Posterior cingulate gyrus (tissue), 11 donors: ENCODE data around the gene PCCA.
"Not testable (repeated sequence)": the region's sequence is repeated elsewhere in the genome, so short reads cannot be mapped to it uniquely, and the experiment has no call there.

Source experiments
- DNase-seq, 10 donors: peaks; one replicate each; pipeline versions ENCODE4 v3.0.0 to v3.0.0-alpha.2; 2020 to 2021; ENCODE audit warnings: mixed read lengths in 3 of 10
- intact Hi-C: fragments of 100-400 bp; cut with DNase I; formaldehyde crosslinking; loops from one replicate; pipeline ENCODE4 v1.15.1; 2023

Gene PCCA

DNA sequence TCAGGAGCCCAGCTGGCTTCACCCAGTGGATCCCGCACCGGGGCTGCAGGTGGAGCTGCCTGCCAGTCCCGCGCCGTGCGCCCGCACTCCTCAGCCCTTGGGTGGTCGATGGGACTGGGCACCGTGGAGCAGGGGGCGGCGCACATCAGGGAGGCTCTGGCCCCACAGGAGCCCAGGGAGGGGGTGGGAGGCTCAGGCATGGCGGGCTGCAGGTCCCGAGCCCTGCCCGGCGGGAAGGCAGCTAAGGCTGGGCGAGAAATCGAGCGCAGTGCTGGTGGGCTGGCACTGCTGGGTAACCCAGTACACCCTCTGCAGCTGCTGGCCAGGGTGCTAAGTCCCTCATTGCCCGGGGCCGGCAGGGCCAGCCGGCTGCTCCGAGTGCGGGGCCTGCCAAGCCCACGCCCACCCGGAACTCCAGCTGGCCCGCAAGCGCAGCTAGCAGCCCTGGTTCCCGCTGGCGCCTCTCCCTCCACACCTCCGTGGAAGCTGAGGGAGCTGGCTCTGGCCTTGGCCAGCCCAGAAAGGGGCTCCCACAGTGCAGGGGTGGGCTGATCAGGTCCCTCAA lies 135.2 kb downstream of the PCCA start:
- DNase-seq, result peak in 1 of 10 donors; percentile 72
- intact Hi-C loops, result loop anchor here (10.0 kb wide), 1 partner anchor 69 kb away; no protein-coding TSS in a partner anchor

DNA sequence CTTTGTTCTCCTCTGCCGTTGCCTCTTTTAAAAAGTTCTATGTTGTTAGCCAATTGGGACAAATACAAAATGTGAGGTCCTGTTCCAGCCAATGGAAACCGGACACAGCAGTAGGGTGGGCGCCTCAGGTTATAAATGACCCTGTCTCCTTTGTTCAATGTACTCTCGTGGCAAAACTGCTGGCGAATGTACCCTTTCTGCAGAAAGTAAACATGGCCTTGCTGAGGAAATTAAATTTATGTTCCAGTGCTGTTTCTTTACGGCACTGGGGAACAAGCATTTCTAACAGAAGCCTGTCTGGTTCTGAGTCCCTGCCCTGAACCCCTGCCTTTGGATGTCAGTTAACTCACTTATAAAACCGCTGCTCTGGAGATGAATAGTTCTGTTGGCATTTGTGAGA lies 140.7 kb downstream of the PCCA start:
- intact Hi-C loops, result loop anchor here (10.0 kb wide), 2 partner anchors 75 to 285 kb away; no protein-coding TSS in a partner anchor
- DNase-seq, result no peak

DNA sequence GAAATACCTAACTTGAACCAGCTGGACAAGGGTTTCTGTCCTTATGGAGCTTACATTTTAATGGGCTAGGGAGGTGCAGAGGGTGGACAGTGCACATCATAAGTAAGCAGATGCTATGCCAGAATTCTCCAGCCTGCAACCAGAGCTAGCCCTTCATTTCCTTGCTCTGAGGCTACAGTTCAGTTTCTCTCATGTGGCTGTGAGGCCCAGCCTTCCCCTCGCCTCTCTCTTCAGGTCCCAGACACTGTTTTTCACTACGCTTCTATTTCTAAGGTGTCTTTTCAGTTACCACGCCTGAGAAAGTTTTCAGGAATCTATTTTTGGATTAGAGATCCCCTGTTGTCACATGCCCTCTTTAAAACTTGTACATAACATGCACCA lies 141.9 kb downstream of the PCCA start:
- intact Hi-C loops, result loop anchor here (10.0 kb wide), 1 partner anchor 284 kb away; no protein-coding TSS in a partner anchor
- no peak for DNase-seq

DNA sequence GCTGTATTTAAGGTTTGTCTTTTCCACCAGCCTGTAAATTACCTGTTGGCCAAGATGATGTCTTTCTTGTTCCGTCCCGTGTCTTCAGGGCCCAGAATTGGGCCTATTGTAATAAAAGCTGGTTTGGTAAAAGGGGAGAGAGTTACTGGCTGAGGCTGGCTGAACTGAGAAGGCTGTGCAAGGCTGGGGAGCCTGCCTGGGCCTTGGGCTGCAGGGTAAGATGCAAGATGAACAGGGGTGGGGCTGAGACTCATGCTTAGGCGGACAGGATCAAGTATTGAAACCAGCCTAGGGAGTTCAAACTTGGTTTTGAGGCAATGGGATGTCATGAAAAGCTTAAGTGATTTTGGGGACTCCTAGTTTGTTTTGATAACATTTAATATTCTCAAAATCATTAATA lies 142.3 kb downstream of the PCCA start:
- intact Hi-C loops, result loop anchor here (10.0 kb wide), 1 partner anchor 284 kb away; no protein-coding TSS in a partner anchor
- DNase-seq, result no peak

DNA sequence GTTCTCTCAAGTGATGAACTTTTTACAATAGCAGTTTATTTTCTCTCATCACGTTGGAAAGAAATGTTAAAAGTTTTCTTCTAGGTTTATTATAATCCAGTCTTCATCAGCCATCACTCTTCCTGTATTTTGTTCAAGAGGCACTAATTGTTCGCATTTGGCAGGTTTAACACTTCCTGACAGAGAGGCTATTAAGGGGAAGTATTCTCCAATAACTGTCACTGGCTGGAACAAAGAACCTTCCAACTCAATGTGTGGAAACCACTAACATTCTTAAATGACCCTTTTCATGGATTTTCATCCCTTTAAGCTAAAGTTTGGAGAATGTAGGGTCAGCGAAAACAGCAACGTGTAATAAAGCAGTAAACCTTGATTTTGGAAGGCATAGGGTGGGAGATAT lies 145.1 kb downstream of the PCCA start:
- no peak for DNase-seq
- intact Hi-C loops, result loop anchor here (1.0 to 10.0 kb wide), 3 partner anchors 281 to 578 kb away; no protein-coding TSS in a partner anchor

DNA sequence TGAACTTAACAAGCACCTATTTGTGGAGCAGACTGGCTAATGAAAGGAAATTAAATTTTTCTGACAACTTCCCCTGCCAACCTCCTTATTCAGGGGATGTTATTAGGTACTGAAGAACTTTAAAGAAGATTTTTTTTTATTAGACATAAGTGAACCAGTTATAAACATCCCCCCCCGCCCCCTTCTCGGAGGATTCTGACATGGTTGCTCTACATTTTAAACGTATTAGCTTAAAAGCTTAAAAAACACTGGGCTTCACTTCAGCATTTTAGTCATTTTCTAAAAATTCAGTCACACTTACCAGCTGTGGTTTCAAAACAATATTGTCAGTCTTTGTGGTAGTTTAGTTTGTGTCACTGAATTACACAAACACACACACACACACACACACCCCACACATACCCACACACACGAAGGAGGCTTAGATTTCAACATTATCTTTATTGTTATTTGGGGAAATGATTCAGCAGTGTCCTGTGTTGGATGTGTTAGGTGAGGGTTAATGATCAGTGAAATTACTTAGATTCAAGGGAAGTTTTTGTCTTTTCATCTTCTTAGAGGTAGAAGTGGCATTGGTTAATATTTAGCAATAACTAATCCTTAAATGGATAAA lies 145.7 kb downstream of the PCCA start:
- no peak for DNase-seq
- intact Hi-C loops, result loop anchor here (1.0 to 10.0 kb wide), 3 partner anchors 280 to 578 kb away; no protein-coding TSS in a partner anchor

GRCh38 chr13:100235311-100235901 lies 146.5 kb downstream of the PCCA start:
- intact Hi-C loops, result loop anchor here (2.0 to 10.0 kb wide), 2 partner anchors 279 to 319 kb away; no protein-coding TSS in a partner anchor

DNA sequence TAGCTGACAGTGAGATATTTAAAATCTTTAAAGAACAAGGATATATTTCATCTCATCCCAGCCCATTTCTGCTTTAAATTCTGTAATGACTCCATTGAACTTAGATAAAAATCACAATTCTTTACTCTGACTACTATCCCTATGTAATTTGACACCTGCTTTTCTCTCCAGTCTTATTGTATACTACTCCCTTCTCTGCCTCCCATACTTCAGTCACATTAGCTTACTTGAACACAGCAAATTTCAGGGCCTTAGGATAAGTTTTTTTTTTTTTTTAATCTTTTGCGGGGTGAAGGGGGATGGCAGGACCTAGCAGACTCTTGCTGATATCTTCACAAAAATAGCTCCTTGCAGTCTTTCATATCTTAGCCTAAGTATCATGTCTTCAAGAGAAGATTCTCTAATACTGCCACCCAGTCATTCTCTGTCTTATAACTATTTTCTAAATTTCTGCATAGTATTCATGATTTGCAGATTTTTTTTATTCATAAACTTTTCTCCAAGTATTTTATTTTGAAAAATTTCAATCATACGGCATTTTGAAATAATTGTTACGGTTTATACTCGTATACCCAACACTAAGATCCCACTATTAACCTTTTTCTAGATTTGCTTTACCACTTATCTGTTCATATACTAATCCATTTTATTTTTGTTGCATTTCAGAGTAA lies 151.4 kb downstream of the PCCA start:
- intact Hi-C loops, result no loop called here
- DNase-seq, result no peak

More at GRCh38 chr13:100235311-100235901, 146.5 kb downstream of the PCCA start:
- no peak for DNase-seq

- DNase-seq, result no peak
- intact Hi-C loops, result no loop called here
These were observed 155.5 kb downstream of the PCCA start for GRCh38 chr13:100244431-100244830.

DNA sequence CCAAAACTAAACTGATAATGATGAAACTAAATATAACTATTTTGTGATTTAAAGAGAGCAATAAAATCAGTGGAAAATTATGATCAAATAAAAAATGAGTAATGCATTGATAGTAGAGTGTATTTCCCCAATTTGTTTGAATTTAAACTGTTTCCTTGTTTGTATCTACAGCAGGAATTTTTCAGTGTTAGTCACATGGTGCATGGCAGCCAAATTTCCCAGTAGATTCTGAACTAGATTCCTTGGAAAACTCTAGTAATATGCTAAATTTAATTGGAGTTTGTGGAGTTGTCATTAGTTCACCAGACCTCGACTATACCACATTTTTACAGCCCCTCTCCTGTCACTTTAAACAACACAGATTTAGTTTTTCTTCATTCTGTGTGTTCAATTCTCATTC lies 156.2 kb downstream of the PCCA start:
- intact Hi-C loops, result no loop called here
- DNase-seq, result no peak

DNA sequence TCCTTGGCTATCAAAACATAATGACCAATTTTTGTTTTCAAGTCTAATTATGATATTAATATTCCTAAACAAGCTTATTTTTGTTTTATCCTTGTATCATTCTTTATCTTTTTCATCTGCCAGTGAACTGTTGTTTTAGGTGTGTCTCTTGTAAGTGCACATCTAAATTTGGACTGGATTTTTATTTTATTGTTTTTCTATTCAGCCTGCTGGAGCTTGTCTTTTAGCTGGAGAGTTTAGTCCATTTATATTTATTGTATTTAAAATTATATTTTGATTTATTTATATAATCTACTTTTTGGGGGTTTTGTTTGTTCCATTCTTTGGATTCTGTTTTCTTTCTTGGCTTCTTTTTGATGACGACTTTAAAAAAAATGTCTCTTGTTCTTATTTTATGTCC lies 159.0 kb downstream of the PCCA start:
- intact Hi-C loops, result no loop called here
- no peak for DNase-seq

- intact Hi-C loops, result no loop called here
- no peak for DNase-seq
These were observed 165.1 kb downstream of the PCCA start for GRCh38 chr13:100254002-100254401.

- no peak for DNase-seq
- intact Hi-C loops, result no loop called here
These were observed 173.5 kb downstream of the PCCA start for GRCh38 chr13:100262404-100262803.

DNA sequence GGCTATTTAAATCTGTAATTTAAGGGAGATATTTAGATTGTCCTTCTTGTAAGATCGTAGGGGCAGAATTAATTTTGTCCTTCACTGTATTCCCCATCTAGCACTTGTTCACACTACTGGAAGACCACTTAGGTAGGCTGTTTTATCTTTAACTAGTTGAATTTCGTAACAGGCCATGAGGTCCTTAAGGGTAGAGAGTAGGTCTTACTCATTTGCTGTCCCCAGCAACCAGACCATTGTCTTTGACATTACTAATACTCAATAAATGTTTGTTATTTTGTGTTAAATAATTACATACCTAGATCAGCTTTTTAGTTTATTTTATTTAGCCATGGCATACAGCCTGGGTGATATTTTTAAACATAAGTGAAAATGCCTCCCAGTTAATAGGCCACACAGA lies 177.1 kb downstream of the PCCA start:
- intact Hi-C loops, result no loop called here
- no peak for DNase-seq

DNA sequence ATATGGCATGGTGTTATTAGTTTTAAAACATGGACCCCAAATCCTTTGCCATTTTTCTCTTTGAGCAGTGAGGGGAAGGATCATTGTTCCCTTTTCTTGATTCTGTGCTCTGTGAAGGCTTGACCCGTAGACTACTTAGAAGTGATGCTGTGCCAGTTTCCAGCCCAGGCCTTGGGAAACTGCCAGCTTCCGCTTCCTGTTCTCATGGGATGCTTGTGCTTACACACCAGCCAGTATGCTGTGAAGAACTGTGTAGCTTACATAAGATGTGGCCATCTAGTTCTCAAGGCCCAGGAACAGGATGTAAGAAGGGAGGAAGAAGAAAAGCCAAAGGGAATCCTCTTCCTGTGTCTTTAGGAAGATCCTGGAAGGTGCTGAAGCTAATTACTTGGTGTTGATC lies 180.9 kb downstream of the PCCA start:
- DNase-seq, result peak in 8 of 10 donors; percentile 38 to 90 (median 53)
- intact Hi-C loops, result no loop called here

GRCh38 chr13:100273138-100273537 lies 184.2 kb downstream of the PCCA start:
- intact Hi-C loops, result no loop called here
- no peak for DNase-seq

DNA sequence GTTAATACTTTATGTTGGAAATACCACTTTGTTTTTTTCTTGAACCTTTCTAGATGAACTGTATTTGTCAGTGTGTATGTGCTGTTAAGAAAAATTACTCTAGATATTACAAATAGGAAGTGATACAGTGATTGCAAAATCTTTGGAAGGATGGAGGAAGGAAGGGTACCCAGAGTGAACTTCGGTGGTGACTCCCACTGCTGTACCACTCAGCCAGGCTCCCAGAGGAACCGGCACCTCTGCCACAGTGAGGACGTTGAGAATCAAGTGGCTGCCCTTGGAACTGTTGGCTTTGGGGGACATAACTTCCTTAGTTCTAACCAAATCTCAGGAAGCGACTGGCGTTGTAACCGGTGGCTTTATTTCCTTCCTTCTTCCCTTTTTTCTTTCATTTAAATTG lies 184.7 kb downstream of the PCCA start:
- DNase-seq, result peak in 1 of 10 donors; percentile 22
- intact Hi-C loops, result no loop called here

DNA sequence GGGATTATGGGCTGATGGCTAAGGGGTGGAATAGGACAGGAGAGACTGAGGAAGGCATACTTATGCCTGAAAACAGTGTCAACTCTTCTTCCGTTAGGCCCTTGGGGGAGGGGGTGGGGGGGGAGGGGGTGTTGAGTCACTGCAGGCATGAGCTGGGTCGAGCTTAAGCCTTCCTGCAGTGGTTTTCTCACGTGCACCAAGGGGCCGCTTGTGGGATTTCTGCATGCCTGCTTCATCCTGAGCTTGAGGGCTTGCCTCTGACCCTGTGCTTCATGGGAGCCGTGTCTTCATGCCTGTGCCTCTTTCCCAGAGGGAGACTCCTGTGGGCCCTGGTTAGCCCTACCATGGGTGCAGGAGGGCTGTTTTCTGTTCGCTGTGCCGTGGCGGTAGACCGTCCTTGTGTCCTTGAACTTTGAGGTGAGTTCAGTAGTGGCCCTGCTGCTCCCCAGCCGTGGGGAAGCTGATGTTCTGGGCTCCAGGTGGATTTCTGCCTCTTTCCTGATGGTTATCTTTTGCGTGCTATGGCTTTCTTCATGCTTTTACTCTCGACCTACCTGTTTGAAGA lies 186.1 kb downstream of the PCCA start:
- peak in 1 of 10 donors; percentile 33 for DNase-seq
- intact Hi-C loops, result no loop called here

DNA sequence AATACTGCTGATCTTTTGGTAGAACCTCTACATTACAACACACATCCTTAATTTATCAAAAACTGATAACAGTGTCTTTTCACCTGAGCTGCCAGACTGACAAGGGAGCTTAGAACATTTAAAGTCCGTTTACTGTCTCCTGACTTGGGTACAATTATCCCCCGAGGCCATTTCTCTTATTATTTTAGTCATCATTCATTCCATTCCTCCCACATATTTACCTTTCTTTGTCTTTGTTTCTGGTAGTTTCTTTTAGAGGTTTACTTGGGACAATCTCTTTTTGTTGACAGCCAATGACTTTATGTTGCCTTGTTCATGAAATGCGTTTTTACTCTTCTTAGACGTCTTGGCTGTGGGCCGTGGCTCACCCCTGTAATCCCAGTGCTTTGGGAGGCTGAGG lies 186.9 kb downstream of the PCCA start:
- intact Hi-C loops, result no loop called here
- no peak for DNase-seq

GRCh38 chr13:100280681-100281080 lies 191.8 kb downstream of the PCCA start:
- no peak for DNase-seq

DNA sequence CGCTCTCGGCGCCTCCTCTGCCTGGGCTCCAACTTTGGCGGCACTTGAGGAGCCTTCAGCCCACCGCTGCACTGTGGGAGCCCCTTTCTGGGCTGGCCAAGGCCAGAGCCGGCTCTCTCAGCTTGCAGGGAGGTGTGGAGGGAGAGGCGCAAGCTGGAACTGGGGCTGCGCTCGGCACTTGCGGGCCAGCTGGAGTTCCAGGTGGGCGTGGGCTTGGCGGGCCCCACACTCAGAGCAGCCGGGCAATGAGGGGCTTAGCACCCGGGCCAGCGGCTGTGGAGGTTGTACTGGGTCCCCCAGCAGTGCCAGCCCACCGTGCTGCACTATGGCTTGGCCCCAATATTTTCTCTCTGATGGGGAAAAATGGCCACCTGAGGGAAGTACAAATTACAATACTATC lies 193.4 kb downstream of the PCCA start:
- peak in 1 of 10 donors; percentile 64 for DNase-seq
- intact Hi-C loops, result not testable (repeated sequence)

More at GRCh38 chr13:100280681-100281080, 191.8 kb downstream of the PCCA start:
- intact Hi-C loops, result no loop called here
